ENCODE results near the gene CCNB3.

Gene CCNB3

GRCh38 chrX:50333308-50333707, 128.7 kb downstream of the CCNB3 start:
- H3K4me3 ChIP-seq (ENCODE audit: low read depth, low read length): no peak overlapping the region
- no peaks in the 10 kb centered on the region for H3K27me3 ChIP-seq
- TF ChIP-seq, protein P1, sequence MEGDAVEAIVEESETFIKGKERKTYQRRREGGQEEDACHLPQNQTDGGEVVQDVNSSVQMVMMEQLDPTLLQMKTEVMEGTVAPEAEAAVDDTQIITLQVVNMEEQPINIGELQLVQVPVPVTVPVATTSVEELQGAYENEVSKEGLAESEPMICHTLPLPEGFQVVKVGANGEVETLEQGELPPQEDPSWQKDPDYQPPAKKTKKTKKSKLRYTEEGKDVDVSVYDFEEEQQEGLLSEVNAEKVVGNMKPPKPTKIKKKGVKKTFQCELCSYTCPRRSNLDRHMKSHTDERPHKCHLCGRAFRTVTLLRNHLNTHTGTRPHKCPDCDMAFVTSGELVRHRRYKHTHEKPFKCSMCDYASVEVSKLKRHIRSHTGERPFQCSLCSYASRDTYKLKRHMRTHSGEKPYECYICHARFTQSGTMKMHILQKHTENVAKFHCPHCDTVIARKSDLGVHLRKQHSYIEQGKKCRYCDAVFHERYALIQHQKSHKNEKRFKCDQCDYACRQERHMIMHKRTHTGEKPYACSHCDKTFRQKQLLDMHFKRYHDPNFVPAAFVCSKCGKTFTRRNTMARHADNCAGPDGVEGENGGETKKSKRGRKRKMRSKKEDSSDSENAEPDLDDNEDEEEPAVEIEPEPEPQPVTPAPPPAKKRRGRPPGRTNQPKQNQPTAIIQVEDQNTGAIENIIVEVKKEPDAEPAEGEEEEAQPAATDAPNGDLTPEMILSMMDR (IDR thresholded peaks at IDR 0.05; ENCODE audit: low read depth, low read length): no peak
- no peaks in the 10 kb centered on the region for H3K9me3 ChIP-seq
- no peak for DNase-seq
- no peaks in the 10 kb centered on the region for H3K36me3 ChIP-seq
- H3K4me1 ChIP-seq: no peaks in the 10 kb centered on the region

- no peak for DNase-seq
- no peaks in the 10 kb centered on the region for H3K9me3 ChIP-seq
- no peaks in the 10 kb centered on the region for H3K36me3 ChIP-seq
- no peak overlapping the region for H3K4me3 ChIP-seq (ENCODE audit: low read depth, low read length)
- TF ChIP-seq, protein P1 (IDR thresholded peaks at IDR 0.05; ENCODE audit: low read depth, low read length): no peak
- H3K27me3 ChIP-seq: no peaks in the 10 kb centered on the region
- no peaks in the 10 kb centered on the region for H3K4me1 ChIP-seq
Observed at GRCh38 chrX:50343917-50344316, 139.4 kb downstream of the CCNB3 start.

GRCh38 chrX:50372966-50373365, 168.4 kb downstream of the CCNB3 start:
- no peaks in the 10 kb centered on the region for H3K9me3 ChIP-seq

GRCh38 chrX:50375481-50376267, 171.1 kb downstream of the CCNB3 start:
- no peaks in the 10 kb centered on the region for H3K9me3 ChIP-seq
- TF ChIP-seq, protein P1 (IDR thresholded peaks at IDR 0.05; ENCODE audit: low read depth, low read length): no peak
- H3K4me1 ChIP-seq: no peaks in the 10 kb centered on the region
- no peaks in the 10 kb centered on the region for H3K27me3 ChIP-seq
- DNase-seq: no peak
- H3K36me3 ChIP-seq: no peaks in the 10 kb centered on the region
- H3K4me3 ChIP-seq (ENCODE audit: low read depth, low read length): no peak overlapping the region

More at GRCh38 chrX:50372966-50373365, 168.4 kb downstream of the CCNB3 start:
- H3K4me1 ChIP-seq: no peaks in the 10 kb centered on the region
- H3K27me3 ChIP-seq: no peaks in the 10 kb centered on the region
- no peak for DNase-seq
- TF ChIP-seq, protein P1 (IDR thresholded peaks at IDR 0.05; ENCODE audit: low read depth, low read length): no peak
- H3K36me3 ChIP-seq: no peaks in the 10 kb centered on the region
- H3K4me3 ChIP-seq (ENCODE audit: low read depth, low read length): no peak overlapping the region

DNA sequence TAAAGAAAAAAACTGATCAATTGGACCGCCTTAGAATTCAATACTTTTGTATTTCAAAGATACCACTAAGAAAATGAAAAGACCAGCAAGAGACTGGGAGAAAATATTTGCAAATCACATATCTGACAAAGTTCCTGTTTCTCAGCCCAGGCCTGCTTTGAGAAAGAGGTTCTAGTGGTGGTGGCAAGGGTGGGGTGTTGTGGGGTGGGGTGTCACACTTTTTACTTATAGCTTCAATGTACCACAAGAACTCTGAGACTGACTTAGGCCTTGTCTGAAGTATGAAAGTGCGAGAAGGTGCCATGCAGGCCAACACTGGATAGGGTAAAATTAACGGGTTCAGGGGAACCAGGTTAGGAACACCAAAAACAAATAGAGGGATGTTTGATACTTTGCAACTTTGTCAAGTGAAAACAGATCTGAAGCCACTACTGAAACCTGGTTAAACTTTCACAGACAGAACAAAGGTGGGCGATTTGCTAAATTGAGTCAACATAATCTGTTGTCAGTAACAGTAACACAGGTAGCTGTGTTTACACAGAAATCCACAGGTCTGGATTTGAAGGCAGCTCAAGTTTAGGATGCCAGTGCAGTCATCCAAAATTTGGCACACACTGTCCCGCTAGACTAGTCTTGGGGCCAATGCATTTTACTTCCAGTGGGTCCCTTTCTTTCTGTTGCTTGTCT, 177.3 kb downstream of the CCNB3 start:
- no peaks in the 10 kb centered on the region for H3K36me3 ChIP-seq
- no peak for DNase-seq
- H3K4me3 ChIP-seq (ENCODE audit: low read depth, low read length): no peak overlapping the region
- no peaks in the 10 kb centered on the region for H3K9me3 ChIP-seq
- H3K4me1 ChIP-seq: no peaks in the 10 kb centered on the region
- TF ChIP-seq, protein P1 (IDR thresholded peaks at IDR 0.05; ENCODE audit: low read depth, low read length): no peak
- H3K27me3 ChIP-seq: no peaks in the 10 kb centered on the region

DNA sequence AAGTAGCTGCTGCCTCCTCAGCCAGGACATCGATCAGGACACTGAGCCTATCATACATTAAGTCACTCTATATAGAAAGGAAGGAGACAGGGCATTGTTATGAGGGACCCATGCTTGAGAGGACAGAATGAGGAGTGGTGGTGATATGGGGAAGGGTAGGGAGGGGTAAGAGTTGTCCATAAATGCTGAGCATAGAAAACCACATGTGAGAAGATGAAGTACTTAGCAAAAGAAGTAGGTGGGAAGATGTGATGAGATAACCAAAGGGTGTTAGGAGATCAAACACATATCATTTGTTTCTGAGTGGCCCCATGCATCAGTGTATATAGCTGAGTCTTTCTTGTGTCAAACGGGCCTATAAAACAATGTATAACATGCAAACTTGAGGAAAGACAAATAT, 182.0 kb downstream of the CCNB3 start:
- TF ChIP-seq, protein P1 (IDR thresholded peaks at IDR 0.05; ENCODE audit: low read depth, low read length): no peak
- Histone ChIP-seq H3K4me3 (ENCODE audit: low read depth, low read length) (no peak overlapping the region), H3K4me1 (no peaks in the 10 kb centered on the region), H3K9me3 (no peaks in the 10 kb centered on the region), H3K27me3 (no peaks in the 10 kb centered on the region), H3K36me3 (no peaks in the 10 kb centered on the region)
- no peak for DNase-seq
